HUES6 (cell line): ENCODE measurements around the gene IMMT.

Experiments
- H3K27ac ChIP-seq: 2 replicates; pipeline ENCODE4 v1.7.0; 2013; ENCODE audit warnings: low read depth, mild to moderate bottlenecking, low read length, inconsistent platforms
- H3K27me3 ChIP-seq: 2 replicates; pipeline ENCODE4 v1.6.1; 2013; ENCODE audit warnings: low read length; ENCODE audit not compliant: control insufficient read depth, insufficient read depth
- H3K36me3 ChIP-seq: 2 replicates; pipeline ENCODE4 v1.6.1; 2013; ENCODE audit warnings: low read length; ENCODE audit not compliant: control insufficient read depth, insufficient read depth
- H3K4me1 ChIP-seq: 2 replicates; pipeline ENCODE4 v1.6.1; 2013; ENCODE audit warnings: low read length; ENCODE audit not compliant: control insufficient read depth, insufficient read depth
- H3K4me3 ChIP-seq: 2 replicates; pipeline ENCODE4 v1.5.1; 2013; ENCODE audit warnings: low read depth, low read length
- H3K9ac ChIP-seq: one replicate; pipeline ENCODE4 v1.6.1; 2013; ENCODE audit warnings: mild to moderate bottlenecking, low read length
- H3K9me3 ChIP-seq: 2 replicates; pipeline ENCODE4 v1.6.1; 2013; ENCODE audit warnings: low read depth, low read length; ENCODE audit not compliant: control insufficient read depth, insufficient read depth

Gene IMMT

GRCh38 chr2:86216575-86217555, 21.6 kb upstream of the IMMT start:
- H3K36me3 ChIP-seq = peaks cover 17% of the 10 kb centered on the region

GRCh38 chr2:86214503-86214832, 19.2 kb upstream of the IMMT start:
- H3K4me1 ChIP-seq = no peaks in the 10 kb centered on the region
- no peaks in the 10 kb centered on the region for H3K27me3 ChIP-seq
- H3K4me3 ChIP-seq = no peak overlapping the region
- H3K9ac ChIP-seq = no peak overlapping the region
- no peak overlapping the region for H3K27ac ChIP-seq
- no peaks in the 10 kb centered on the region for H3K9me3 ChIP-seq
- H3K36me3 ChIP-seq = peaks cover 40% of the 10 kb centered on the region

More at GRCh38 chr2:86216575-86217555, 21.6 kb upstream of the IMMT start:
- no peaks in the 10 kb centered on the region for H3K9me3 ChIP-seq
- H3K4me1 ChIP-seq = no peaks in the 10 kb centered on the region
- no peak overlapping the region for H3K27ac ChIP-seq
- H3K4me3 ChIP-seq = no peak overlapping the region
- no peak overlapping the region for H3K9ac ChIP-seq
- H3K27me3 ChIP-seq = no peaks in the 10 kb centered on the region

- Histone ChIP-seq H3K4me3 (no peak overlapping the region), H3K27ac (no peak overlapping the region), H3K9me3 (no peaks in the 10 kb centered on the region), H3K9ac (no peak overlapping the region), H3K36me3 (peaks cover 44% of the 10 kb centered on the region), H3K4me1 (no peaks in the 10 kb centered on the region), H3K27me3 (no peaks in the 10 kb centered on the region)
Measured at GRCh38 chr2:86213699-86214502, 18.6 kb upstream of the IMMT start.

GRCh38 chr2:86213056-86213455, 17.8 kb upstream of the IMMT start:
- Histone ChIP-seq H3K27ac (no peak overlapping the region), H3K4me1 (no peaks in the 10 kb centered on the region), H3K4me3 (no peak overlapping the region), H3K36me3 (peaks cover 52% of the 10 kb centered on the region), H3K9me3 (no peaks in the 10 kb centered on the region), H3K27me3 (no peaks in the 10 kb centered on the region), H3K9ac (no peak overlapping the region)

- no peaks in the 10 kb centered on the region for H3K27me3 ChIP-seq
- no peak overlapping the region for H3K4me3 ChIP-seq
- H3K36me3 ChIP-seq = peaks cover 65% of the 10 kb centered on the region
- H3K9ac ChIP-seq = no peak overlapping the region
- no peak overlapping the region for H3K27ac ChIP-seq
- no peaks in the 10 kb centered on the region for H3K4me1 ChIP-seq
- H3K9me3 ChIP-seq = no peaks in the 10 kb centered on the region
Measured at GRCh38 chr2:86211796-86212188, 16.5 kb upstream of the IMMT start.

GRCh38 chr2:86211033-86211795, 16.0 kb upstream of the IMMT start:
- Histone ChIP-seq H3K27ac (no peak overlapping the region), H3K27me3 (no peaks in the 10 kb centered on the region), H3K4me3 (no peak overlapping the region), H3K9me3 (no peaks in the 10 kb centered on the region), H3K4me1 (no peaks in the 10 kb centered on the region), H3K9ac (no peak overlapping the region), H3K36me3 (peaks cover 71% of the 10 kb centered on the region)

GRCh38 chr2:86204458-86204857, 9.2 kb upstream of the IMMT start:
- H3K9me3 ChIP-seq = no peaks in the 10 kb centered on the region
- H3K4me3 ChIP-seq = no peak overlapping the region
- H3K36me3 ChIP-seq = peaks cover 37% of the 10 kb centered on the region
- peaks cover 12% of the 10 kb centered on the region for H3K4me1 ChIP-seq
- H3K27me3 ChIP-seq = no peaks in the 10 kb centered on the region
- no peak overlapping the region for H3K27ac ChIP-seq
- H3K9ac ChIP-seq = no peak overlapping the region

GRCh38 chr2:86203614-86204013, 8.4 kb upstream of the IMMT start:
- Histone ChIP-seq H3K4me1 (peaks cover 12% of the 10 kb centered on the region), H3K4me3 (no peak overlapping the region), H3K27ac (no peak overlapping the region), H3K9me3 (no peaks in the 10 kb centered on the region), H3K9ac (no peak overlapping the region), H3K36me3 (peaks cover 30% of the 10 kb centered on the region), H3K27me3 (no peaks in the 10 kb centered on the region)

GRCh38 chr2:86202702-86203101, 7.4 kb upstream of the IMMT start:
- Histone ChIP-seq H3K9ac (no peak overlapping the region), H3K36me3 (peaks cover 21% of the 10 kb centered on the region), H3K4me1 (peaks cover 12% of the 10 kb centered on the region), H3K27me3 (no peaks in the 10 kb centered on the region), H3K9me3 (no peaks in the 10 kb centered on the region), H3K4me3 (no peak overlapping the region), H3K27ac (no peak overlapping the region)

- Histone ChIP-seq H3K9me3 (no peaks in the 10 kb centered on the region), H3K27ac (no peak overlapping the region), H3K9ac (no peak overlapping the region), H3K36me3 (peaks cover 17% of the 10 kb centered on the region), H3K27me3 (no peaks in the 10 kb centered on the region), H3K4me1 (peaks cover 12% of the 10 kb centered on the region), H3K4me3 (peak overlapping the region; percentile 4; the same call in 1 of the 2 replicates)
Measured at GRCh38 chr2:86202336-86202692, 7.1 kb upstream of the IMMT start.
